Middle frontal gyrus (tissue), 1 donor: ENCODE data around the gene RPTOR.
"Not testable (repeated sequence)": the region's sequence is repeated elsewhere in the genome, so short reads cannot be mapped to it uniquely, and the experiment has no call there.

Experiments used
- DNase-seq: peaks from one replicate; pipeline ENCODE4 v3.0.0-alpha.2; 2015; ENCODE audit warnings: low spot score; ENCODE audit errors: extremely low spot score

The RPTOR gene

DNA sequence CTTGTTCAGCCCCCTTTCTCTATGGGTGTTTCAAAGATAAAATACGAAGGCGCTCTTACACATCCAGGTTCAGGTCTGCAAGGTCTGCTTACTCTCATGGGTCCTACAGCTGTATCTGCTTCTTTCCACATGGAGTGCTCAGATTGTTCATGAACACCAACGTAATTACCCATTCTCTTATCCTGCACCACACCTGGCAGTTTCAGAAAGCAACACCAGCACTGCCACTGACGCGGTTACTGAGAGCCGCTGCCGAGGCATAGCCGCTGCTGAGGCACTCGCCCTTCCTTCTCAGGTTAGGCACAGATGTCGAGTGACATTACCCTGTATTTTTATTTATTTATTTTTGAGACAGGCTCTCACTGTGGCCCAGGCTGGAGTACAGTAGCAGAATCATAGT, 147.1 kb downstream of the RPTOR start:
- DNase-seq = no peak

DNA sequence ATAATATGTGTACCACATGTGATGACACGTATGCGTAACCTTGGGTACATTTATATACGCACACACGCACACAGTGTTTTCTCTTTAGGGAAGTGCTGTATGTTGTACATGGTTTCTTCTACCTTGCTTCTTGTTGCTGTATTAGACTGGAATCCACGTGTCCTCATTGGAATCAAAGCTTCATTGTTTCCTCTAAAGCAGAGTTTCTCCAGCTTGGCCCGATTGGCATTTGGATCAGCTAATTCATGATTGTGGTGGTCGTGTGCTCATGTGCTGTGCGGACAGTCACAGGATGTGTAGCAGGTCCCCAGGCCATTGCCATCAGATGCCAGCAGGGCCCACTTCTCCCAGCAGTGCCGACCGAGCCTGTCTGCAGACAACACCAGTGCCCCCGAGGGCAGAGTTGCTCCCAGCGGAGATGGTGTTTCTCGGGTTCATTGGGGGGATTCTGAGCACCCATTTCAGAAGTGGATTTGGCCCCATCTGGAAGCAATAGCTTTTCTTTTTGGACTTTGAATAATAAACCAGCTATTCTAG, 148.4 kb downstream of the RPTOR start:
- DNase-seq = no peak

DNA sequence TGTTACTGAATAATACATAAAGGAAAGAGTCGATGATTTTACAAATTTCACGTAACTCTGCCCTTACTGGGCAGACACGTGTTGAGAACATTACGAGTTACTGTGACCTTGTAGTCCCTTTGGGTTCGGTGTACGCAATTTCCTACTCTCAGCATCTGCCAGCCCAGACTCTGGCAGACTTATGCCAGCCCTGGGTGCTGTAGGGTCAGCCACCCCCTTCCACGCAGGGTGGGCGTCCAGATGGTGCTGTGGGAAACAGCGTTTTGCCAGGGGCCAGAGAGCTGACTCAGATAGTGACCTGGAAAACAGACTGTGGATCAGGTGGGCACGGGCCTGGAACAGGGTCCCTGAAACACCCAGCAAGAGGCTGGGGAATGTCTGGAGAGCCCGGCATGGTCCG, 148.9 kb downstream of the RPTOR start:
- no peak for DNase-seq

DNA sequence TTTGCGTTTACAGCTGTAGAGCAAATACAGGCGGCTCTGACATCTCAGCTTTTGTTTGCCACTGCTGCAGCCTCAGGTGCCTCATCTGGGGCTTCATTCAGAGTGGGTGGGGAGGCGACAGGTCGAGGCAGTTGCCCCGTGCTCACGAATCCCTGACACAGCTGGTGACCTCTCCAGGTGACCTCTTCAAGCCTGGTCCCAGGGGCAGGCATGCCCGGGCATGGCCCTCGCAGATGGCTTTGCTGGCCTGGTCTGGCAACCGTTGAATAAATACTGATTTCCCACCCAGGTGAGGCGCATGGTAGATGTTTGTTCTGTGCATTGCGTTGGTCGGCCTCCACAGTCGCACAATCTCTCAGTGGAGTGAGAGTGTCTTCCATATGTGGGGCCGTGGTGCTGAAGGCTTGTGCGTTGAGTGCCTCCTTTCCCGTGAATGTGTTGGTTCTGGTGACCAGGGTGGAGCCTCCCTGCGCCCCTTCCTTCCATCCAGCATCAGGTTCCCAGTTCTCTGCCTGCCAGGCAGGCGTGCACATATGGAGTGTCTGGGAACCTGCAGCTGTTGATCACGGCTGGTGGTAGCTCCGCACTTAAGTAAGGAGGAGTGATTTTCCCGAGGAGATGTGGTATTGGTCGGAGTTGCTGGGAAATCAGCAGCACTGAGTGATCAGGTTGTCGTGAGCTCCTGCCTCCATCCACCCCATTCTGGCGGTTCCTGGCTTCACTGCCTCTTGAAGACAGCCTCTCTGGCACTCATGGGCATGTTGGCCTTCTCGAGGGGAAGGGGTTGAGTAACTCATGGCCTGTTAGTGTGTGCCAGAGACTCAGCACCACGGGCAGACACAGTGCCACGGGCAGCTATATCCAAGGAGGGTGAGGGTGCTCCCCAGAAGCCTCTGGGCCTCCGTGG, 149.7 kb downstream of the RPTOR start:
- no peak for DNase-seq

DNA sequence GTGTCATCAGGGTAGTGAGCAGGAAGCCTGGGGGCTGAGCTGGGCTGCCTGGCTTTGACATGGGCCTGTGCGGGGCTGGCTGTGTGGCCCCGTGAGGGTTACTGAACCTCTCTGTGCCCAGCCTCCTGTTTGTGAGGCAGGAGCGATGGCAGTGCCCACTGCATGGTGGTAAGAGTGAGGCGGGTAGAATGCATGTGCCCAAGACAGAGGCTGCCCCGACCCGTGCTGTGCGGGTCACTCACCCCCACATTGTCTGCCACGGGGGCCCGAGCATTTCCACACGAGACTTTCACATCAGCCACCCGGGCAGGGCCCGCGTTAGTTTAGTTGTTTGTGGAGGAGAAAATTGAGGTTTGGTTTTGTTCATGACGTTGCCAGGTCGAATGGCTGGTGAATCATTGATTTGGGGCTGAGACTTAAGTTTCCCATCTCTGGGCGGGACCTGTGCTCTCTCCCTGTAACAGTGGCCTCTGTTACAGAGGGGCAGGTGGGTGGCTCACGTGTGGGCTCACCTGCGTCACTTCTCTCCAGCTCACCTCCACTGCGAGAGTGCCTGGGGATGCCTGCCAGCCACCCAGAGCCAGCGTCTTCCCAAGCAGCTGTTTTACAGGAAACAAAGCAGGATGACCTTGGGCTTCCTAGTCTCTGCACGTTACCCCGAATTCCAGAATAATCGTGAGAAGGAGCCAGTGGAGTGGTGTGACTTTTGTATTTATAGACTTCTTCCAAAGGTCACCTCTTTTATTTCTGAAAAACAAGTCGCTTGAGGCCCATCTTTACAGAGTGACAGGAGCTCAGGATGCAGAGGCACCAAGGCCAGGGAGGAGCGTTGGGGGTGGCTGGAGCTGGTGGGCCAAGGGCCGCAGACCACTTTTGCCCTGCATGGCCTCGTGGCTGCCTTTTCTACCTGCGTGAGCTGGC, 150.6 kb downstream of the RPTOR start:
- DNase-seq = no peak

DNA sequence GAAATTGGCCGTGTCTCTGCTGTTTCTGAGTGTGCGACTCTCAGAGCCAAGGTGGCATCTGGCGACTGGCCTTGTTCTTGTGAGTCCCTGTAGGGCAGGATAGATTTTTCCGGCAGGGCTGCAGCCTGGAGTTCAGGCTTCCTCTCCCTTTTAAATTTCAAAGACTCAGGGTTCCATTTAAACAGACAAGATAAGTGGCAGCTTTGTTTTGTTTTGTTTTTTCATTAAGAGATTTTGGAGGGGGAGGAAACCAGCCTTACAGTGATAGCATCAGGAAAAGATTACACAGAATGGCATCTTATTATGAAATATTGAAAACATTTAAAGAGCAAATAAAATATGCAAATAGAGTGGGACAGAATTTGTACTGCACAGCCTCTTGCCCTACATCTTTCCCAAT, 151.3 kb downstream of the RPTOR start:
- no peak for DNase-seq

DNA sequence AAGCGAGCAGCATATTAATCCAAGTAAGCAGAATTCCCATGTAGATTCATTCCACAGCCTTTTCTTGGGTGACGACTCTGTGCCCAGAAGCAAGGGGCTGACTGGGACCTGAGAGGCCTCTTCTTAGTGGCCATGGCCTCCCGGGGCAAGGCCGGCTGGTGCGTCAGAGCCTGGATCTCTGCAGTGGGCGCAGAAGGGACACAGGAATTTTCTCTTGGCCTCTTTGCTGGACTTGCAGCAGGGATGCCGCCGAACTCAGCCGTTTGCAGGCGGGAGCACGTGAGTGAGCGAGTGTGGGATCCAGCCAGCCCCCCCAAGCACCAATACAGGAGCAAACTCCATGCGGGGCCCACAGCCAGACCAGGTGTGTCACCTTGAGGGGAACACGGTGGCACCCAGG, 151.8 kb downstream of the RPTOR start:
- no peak for DNase-seq

DNA sequence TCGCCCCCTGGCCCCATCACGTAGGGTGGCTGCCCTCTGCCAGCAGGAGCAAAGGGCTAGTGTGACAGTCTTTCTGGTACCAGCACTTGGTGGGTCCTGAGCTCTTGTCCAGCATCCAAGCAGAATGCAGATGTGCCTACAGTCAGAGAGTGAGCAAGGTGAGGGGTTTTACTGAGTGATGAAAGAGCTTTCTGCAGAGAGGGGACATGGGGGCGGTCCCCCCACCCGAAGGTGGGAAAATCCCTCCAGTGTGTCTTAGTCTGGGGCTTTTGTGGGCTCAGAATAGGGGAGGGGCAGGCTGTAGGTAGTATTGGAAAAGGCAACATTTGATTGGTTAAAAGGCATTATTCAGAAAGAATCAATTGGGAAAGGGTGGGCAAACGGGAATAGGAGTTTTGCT, 152.3 kb downstream of the RPTOR start:
- no peak for DNase-seq

DNA sequence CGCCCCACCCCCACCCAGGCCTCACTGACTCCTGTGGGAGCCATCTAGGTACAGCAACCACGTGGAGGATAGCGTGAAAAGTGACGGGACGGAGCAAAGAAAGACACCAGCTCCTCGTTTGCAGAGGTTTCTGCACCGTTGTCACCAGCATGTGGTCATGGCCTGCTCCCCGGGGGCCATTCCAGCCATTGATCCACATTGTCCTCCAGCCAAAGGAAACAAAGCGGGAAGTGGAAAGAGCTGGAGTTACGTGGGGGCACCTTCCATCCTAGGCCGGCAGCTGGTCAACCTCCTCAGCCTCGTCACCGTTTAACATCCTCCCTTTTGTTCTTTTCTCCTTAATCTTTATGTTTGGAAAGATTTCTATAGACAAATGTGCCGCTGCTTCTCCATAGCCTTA, 153.7 kb downstream of the RPTOR start:
- DNase-seq = no peak

DNA sequence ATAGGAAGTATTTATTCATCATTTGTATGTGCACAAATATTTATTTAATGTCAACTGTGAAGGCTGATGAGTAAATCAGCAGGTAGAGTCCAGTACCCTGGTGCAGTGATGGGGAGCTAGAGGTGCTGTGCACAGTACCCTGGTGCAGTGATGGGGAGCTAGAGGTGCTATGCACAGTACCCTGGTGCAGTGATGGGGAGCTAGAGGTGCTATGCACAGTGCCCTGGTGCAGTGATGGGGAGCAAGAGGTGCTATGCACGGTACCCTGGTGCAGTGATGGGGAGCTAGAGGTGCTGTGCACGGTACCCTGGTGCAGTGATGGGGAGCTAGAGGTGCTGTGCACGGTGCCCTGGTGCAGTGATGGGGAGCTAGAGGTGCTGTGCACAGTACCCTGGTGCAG, 154.6 kb downstream of the RPTOR start:
- not testable (repeated sequence) for DNase-seq

DNA sequence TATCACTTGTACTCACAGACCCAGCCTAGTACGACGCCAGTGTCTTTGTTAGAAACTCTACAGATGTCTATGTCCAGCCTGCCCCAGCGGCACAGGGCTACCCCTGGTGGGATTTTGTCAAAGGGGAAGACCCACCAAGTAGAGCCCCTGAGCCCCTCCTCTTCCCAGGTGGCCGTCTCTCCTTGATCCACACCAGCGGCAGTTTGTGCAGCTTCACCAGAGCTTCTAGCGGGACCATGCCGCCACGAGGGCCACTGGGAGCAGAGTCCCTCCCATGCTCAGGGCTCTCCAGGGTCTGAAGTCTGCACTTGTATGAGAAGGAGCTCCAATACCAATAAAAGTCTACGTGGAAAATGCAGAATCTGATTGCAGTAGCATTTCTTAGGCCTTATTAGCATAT, 157.1 kb downstream of the RPTOR start:
- no peak for DNase-seq

DNA sequence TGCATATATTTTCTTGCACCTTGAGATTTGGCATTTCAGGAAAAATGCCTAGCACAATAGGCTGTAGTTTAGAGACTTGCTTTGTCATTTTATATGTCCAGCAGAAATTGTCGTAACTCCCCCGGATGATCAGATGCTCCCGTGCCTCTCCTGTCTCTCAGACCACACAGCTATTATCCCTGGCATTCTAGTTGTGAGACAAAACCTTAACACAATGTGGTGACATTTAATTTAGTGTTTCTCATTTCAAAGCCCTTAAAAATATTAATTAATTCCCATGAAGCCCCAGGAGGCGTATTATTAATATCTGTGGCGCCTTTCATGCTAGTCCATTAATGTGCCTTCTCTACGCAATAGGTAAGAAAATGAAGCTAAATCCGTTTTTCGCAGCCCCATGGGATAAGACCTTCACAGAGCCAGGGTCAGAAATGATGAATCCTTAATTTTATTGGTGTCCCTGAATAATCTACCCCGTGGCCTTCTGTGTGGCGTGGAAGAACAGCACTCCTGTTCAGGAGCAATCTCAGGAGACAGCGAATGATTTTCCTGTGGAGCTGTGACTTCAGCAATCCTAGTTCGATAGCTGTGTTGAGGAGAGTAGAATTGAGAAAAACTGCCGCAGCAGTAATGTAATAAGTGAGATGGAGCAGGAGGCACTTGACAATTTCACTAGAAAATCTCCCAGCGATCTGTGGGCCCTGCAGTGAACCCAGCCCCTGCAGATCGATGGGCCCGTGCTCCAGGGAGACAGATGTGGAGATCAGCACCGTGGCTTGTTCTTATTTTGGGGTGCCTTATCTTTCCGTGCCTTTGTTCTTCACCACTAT, 157.9 kb downstream of the RPTOR start:
- no peak for DNase-seq

DNA sequence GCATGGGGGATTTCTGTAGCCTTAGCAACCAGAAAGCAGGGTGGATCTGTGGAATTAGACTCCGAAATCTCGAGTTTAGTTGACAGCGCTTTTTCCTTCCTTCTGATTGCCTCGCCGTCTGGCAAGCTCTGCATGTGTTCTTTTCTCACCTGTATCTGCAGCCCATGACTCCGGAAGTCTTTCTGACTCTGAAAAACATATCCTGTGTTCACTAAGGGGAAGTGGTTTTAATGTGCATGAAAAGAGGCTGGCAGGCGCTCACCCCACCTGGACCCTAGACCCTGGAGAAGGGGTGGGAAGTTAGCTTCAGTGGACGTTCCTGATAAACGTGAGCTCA, 158.5 kb downstream of the RPTOR start:
- no peak for DNase-seq

DNA sequence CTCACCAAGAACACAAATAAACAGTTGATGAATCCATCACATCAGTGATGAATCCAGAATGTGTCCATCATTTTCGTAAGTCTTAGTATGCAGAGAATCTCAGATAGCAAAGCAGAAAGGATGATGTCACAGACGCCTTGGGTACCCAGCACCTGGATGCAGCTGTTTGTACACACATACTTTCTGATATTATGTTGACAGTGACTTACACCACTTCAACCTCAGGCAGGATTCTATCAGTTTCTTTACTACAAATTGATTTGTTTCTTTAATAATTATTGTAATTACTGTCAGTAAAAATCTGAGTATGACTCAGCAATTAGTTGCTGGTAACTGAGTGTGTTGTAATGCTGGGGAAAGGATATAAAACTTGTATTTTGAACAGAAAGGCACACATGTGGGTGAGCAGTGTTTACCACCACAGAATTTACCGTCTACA, 159.8 kb downstream of the RPTOR start:
- no peak for DNase-seq

DNA sequence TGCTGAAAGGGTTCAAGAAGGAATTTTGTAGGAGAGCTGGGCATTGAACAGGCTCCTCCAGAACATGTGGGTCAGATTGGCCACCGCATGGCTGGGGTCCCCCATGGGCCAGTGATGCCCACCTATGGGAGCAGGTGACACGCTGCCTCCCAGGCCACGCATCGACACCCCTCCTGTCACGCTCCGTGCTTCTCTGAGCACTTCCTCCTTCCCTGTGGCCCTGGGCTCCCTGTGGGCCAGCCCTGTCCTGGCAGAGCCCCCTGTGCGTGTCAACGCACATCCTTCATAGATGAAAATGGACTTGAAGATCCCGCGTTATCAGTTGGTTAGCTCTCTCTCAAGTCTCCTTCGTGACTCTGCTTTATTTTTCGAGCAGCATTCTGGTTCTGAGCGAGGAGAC, 160.3 kb downstream of the RPTOR start:
- DNase-seq = no peak

DNA sequence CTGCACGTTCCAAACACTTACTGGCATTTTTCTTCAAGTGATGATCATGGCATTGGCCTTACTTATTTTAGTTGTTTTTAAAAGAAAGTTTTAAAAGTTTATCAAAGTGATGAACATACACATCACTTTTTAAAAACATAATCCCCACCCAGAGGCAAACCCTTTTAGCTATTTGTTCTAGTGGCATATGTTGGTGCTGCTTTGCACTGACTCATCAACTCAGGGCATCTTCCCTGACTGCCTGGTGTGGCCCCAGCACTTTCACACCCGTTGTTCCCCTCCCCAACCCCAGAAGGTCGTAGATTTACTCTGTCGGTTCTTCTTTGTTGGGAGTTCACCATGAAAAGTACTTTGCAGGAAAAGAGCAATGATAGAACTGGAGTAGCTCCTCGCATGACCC, 161.3 kb downstream of the RPTOR start:
- DNase-seq = no peak

DNA sequence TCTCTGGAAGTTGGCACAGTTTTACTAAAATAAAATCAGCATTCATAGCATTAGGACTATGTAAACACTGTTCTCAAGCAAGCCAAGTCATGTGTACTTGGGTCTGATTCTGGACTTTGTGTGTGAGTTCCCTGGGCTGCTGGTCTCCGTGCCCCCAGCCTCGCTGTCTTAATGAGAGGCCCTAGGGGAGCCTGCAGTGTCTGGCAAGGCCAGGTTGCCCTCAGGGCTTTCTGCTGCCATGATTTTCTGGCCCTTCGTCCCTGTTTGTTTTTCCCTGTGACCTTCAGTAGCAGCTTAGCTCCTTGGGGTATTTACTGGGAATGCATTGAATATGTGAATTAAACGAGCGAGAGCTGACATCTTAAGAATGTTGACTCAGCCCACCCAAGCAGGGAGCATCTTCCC, 161.8 kb downstream of the RPTOR start:
- no peak for DNase-seq

DNA sequence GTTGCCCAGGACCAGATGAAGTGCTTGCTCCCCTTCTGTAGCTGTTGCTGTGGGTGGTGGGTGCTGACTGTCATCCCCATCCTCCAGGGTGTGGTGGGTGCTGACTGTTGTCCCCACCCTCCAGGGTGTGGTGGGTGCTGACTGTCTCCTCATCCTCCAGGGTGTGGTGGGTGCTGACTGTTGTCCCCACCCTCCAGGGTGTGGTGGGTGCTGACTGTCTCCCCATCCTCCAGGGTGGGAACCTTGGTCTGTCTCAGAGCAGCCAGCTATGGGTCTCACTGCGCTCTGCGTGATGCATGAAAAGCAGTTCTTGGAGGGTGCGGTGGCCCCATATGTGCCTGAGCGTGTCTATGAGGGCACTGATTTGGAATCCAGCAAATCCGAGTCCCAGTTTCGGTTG, 163.8 kb downstream of the RPTOR start:
- DNase-seq = no peak

DNA sequence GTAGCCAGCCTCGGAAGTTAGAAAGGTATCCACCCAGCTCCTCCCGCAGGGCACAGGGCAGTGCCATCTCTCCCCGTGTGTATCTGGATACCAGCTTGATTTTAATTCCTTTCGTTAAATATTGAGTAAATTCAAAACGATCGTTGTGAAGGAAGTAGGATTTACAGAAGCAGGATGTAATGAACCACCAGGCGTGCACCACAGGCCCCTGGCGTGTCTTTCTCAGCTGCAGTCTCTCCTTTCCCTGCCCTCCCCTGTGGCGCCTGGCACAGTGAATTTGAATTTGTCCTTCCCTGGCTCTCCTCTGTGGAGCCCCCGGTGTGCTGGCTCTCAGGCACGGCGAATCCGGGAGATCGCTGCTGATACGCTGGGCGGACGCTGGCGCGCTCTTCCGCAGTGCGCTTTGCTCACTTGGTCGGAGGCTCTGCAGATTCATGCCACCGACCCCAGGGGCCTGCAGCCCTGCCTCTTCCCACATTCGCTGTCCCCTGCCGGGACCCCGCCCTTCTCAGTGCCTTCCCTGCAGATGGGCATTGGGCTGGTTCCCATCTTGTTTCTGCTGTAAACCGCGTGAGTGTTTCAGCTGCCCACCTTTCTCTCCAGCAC, 164.6 kb downstream of the RPTOR start:
- no peak for DNase-seq

DNA sequence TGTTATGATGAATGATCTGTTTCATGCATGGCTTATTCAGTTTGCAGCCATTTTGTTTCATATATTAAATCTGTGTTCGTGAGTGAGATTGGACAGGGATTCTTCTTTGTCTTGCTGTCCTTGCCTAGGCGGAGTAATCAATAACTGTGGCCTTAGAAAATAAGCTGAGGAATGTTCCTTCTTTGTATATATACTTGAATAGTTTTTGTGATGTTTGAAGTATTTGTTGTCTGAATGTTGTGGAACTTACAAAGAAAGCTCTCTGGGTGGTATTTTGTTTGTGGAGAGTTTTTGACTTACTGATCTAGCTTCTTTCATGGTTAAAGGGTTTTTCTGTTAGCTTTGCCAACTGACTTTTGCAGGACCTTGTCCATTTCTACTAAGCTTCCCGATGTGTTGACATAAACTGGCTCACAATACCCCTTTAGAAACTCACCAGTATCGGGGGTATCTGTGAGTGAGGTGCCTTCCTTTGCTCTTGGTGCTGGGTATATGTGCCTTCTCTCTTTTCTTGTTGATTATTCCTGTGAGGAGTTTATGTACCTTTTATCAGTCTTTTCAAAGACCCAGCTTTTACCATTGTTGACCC, 166.2 kb downstream of the RPTOR start:
- no peak for DNase-seq

DNA sequence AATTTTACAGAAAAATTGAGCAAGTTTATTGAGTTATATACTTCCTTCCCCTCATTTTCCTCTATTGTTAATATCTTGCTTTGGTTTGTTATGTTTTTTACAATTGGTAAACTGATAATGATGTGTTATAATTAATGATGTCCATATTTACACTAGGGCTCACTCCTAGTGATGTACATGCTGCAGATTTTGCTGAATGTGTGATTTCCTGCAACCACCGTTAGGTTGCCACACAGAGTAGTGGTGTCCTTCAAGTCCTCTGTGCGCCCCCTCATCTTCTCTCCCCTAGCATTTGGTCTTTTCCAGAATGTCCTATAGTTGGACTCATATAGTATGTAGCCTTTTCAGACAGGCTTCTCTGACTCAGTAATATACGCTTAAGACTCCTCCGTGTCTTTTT, 167.5 kb downstream of the RPTOR start:
- DNase-seq = no peak
